ENCODE measurements around the gene CDK5RAP2.
"Not testable (repeated sequence)": the region's sequence is repeated elsewhere in the genome, so short reads cannot be mapped to it uniquely, and the experiment has no call there.

The CDK5RAP2 gene

DNA sequence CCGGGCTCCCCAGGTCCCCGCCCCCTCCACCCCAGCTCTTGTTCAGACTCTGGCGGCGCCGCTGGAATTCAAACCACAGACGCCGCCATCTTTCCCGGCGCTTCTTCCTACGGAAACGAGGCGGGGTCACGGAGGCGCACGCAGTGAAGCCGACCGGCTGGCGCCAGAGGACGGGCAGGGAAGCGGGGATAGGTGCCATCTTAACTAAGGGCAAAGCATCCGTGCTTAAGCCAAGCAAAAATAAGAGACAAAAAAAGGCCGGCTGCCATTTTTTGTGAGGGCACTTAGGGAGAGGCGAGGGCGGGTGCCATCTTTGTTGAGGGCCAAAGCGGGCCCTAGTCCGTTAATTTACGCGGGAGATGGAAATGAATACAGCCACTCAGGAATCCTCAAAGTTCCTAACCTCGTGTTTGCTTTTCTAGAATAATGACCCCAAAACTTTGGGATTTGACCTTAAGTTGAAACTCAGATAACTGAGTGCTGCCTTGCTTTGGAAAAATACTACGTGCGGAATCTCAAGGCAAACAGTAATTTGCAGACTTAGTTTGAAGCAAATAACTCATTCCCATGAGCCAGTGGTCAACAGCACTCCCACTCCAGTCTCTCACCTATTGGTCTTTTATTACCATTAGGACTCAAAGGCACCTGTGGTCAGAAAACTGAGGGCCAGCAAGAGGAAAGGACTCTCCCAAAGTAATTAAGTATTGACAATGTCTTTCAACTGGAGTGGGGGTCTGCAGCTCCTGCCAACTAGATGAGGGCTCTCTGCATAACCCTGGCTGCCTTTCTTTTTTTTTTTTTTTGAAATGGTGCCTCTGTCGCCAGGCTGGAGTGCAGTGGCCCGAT lies at the start of gene CDK5RAP2:
Gene CDK5RAP2 (minus strand): TSS at position 117 of the 846 bp plus-strand sequence. CDS start 189 bp downstream, outside the sequence.
- DNase-seq (ENCODE audit: low spot score), result peak; percentile 94

DNA sequence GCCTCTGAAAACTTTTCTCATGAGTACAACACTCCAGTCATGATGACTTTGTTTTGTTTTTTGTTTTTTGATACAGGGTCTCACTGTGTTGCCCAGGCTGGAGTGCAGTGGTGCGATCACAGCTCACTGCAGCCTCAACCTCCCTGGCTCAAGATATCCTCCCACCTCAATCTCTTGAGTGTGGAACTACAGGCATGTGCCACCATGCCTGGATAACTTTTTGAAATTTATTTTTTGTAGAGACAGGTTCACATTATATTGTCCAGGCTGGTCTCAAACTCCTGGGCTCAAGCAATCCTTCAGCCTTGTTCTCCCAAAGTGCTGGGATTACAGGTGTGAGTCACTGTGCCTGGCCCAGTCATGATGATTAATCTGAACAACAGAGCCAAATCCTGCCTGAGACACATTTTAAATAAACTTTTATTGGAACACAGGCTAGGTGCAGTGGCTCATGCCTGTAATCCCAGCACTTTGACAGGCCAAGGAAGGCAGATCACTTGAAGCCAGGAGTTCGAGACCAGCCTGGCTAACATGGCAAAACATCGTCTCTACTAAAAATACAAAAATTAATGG lies 49.0 kb upstream of the CDK5RAP2 start:
- not testable (repeated sequence) for DNase-seq (ENCODE audit: low spot score)

DNA sequence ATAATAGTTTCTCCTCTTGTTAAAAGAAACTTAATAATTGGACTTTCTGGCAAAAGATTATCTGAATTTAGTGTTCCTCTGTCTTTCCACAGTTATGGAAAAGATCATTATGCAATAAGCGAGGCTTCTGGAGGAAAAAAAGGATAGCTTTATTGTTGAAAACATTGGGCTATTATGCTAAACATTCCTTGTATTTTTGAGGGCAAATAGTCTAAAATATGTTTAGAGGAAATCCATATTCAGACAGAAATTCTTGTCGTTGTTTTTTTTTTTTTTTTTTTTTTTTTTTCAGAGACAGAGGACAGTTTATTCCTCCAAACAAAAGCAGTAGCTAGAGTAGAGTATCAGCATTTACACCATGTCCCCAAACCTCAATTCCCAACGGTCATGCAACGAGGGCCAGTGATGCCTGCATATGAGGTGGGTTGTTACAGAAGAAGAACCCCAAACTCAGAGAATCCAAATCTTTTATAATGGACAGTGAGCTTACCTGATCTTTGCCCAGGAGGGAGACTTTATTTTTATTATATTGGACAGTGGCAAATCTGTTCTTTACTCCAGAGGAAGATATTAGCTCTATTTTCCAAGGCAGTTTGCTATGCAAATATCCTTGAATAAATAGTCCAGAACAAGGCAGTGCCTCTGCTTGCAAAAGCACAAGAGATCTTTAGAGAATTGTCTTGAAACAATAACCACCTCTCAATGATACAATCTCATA lies 48.4 kb upstream of the CDK5RAP2 start:
- DNase-seq (ENCODE audit: low spot score), result no peak

DNA sequence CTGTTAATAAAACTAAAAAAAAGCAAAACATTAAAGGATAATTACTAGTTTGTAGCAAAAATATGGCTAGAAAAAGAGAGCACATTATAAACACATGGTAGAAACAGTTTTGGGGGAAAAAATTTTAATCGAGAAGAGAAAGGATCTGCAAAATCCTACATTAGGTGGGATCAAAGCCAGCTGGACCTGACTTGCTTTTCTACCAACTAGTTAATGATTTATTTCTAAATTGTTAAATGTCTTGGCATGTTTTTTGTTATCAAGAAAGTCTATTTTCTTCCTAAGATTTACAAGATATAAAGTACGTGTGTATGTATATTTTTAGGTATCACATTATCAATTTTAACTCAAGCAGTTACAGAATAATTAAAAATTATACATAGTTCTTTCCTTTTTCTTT lies 47.1 kb upstream of the CDK5RAP2 start:
- DNase-seq (ENCODE audit: low spot score), result no peak

DNA sequence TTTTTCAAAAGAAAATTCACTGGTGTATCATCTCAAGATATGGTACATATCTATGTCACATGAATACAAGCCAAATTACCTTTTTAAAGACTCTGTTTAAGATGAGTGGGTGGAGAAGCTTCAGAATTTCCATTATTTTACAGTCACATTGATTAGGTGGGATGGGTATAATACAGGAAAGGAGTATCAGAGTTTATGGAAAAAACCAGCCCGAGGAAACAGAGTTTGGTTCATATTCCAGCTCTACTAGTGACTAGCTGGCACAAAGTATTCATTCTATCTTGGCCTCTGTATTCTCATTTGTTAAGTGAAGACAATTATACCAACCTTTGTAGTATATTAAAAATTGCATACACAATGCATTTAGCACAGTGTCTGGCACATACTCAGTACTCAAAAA lies 46.5 kb upstream of the CDK5RAP2 start:
- no peak for DNase-seq (ENCODE audit: low spot score)

DNA sequence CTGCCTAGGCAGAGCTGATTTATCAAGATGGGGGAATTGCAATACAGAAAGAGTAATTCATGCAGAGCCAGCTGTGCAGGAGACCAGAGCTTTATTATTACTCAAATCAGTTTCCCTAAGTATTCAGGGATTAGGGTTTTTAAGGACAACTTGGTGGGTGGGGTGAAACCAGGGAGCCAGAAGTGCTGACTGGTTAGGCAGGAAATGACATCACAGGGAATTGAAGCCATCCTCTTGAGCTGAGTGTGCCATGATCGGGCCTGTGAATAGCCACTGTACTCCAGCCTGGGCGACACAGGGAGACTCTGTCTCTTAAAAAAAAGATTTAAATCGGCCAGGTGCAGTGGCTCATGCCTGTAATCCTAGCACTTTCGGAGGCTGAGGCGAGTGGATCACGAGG lies 45.3 kb upstream of the CDK5RAP2 start:
- DNase-seq (ENCODE audit: low spot score), result no peak

DNA sequence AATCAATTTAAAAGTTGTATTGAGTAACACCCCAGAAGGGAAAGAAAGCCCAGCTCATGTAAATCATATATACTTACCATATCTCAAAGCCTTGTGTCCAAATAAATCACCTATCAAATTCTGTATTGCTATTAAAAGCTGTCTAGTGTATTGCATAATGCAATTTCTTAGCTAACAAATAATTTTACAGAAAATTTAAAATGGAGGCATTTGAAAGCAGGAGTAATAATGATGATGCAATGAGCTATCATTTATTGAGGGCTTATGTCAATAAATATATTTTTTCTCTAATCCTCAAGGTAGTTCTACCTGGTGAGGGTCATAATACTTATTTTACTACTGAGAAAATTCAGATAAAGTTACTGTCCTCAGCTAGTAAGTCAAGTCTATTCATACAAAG lies 42.8 kb upstream of the CDK5RAP2 start:
- no peak for DNase-seq (ENCODE audit: low spot score)

DNA sequence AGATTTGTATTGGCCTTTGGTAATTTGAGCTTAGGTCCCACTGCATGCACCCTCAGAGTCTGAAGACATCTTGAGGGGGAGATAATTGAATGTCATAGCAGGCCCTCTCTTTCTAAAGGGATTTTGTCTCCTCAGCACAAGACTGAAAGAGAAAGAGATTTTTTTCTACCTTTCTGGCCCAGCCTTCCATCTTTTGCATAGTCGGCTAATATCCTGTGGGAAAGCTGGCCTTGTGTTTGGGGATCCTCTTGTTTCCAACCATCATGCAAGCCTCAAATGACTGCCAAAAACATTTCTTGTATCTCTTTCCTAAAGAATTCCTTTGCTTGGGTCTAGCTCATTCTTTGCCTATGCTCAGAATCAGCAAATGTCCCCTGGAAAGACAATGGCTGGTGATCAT lies 42.0 kb upstream of the CDK5RAP2 start:
- DNase-seq (ENCODE audit: low spot score), result no peak

DNA sequence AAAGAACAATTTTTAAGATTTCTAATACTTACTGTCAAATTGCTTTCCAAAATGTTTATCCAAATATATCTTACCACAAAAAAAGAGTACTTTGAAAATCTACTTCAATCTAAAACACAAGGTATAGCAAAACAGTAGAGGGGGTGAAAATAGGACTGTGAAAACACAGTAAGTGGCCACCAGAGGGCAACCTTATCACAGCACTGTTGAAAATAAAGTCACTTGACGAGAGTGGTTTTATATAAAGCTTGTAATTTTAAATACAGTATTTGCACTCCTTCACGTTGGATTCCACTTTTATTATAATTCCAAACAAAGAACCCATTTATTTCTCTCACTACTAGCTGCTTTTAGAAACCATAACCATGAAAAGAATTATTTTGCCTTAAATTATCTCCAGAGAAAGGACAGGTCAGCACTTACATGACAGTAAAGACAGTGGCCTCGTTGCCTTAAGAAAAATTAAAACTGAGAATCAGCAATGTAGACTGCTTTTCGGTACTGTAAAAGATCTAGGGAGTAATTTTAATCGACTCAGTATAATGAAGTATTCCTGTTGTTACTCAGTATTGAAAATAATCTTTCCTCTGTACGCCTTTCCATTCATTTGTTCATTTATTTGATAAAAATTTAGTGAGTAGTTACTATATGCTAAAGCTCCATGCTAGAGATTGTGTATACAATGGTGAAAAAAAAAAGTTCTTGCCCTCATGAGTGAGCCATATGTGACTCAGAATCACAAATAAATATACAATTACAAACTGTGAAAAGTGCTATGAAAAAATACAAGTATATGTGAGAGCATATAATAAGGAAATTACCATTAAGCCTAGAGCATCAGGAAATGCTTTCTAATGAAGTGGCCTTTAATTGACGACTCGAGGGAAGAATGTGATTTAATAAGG lies 40.0 kb upstream of the CDK5RAP2 start:
- DNase-seq (ENCODE audit: low spot score), result peak; percentile 58

DNA sequence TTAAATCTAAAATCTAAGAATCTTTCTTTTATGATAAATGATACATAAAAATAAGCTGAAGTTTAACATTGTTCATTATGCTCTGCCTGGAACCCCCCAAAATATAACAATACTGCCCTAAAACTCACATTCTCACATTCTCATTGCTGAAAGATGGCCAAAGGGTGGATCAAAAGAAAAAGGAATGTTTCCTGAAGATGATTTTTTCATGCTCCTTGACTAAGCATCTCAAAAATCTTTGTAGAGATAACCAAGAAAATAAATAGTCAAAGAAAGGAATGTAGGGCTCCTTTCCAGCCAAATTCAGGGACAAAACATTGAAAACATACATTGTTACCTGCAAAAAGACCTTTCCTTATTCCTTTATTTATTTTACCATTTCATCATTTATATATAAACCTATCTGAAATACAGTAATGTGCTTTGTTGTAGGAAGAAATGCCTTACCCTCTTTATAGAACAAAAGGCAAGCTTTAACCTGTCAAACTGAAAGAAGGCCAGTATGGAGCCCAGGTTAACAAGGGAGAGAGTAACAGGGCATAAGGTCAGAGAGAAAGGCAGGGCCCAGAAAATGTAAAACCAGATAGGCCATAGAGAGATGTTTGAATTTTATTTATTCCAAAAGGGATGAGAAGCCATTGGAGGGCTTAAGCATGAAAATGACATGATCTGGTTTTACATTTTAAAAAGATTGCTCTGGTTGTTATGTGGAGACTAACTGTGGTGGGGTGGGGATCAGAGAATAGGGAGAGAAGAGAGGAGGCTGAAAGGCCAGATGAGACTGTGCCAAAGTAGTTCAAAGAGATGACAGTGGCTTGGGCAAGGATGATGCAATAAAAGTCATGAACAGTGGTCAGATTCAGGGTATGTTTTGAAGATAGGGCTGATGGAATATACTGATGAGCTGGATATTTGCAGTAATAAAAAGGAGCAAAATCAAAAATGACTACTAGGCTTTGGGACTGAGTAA lies 37.3 kb upstream of the CDK5RAP2 start:
- no peak for DNase-seq (ENCODE audit: low spot score)

DNA sequence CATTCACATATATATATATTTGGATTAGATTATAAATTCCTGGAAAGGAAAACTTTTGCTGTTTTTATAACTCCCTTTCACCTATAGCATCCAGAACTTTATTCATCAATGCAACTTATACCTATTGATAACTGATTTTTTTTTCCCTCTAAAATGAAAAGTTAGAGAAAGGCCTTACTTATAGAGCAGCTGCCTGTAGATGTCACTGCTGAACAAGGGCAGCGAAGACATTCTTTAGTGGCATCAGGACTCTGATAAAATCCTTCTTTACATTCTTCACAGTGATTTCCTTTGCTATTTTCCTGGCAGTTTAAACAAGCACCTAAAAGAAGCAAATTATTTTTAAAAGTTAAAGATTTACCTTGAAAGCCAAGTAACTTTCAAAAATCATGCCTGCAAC lies 32.3 kb upstream of the CDK5RAP2 start:
- DNase-seq (ENCODE audit: low spot score), result peak; percentile 23

DNA sequence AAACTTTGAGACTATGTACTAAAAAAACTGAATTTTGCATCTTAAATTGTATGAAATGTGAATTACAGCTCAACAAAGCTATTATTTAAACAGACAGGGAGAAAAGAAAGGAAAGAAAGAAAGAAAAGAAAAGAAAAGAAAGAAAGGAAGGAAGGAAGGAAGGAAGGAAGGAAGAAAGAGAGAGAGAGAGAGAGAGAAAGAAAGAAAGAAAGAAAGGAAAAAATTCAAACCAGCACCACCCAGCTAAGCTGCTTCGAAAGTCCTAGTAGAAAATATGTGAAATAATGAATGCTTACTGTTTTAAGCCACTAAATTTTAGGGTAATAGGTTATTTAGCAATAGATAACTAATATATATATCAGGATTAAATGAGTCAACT lies 31.7 kb upstream of the CDK5RAP2 start:
- no peak for DNase-seq (ENCODE audit: low spot score)

DNA sequence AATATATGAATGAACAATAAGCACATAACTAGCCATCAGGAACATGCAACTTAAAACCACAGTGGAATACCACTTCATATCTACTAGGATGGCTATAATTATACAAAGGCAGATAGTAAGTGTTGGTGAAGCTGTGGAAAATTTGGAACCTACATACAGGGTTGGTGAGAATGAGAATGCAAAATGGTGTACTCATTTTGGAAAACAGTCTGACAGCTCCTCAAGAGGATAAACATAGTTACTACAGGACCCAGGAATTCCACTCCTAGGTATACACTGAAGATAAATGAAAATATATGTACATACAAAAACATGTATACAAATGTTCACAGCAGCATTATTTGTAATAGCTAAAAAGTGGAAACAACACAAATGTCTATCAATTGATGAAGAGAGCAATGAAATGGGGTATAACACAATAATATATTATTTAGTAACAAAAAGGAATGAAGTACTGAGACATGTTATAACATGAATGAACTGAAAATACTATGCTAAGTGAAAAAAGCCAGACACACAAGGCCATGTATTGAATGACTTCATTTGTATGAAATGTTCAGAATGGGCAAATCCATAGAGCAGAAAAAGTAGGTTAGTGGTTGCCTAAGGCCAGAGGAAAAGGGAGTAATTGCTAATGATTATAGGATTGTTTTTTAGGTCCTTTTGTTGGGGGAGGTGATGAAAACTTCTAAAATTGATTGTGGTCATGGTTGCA lies 31.2 kb upstream of the CDK5RAP2 start:
- DNase-seq (ENCODE audit: low spot score), result no peak

DNA sequence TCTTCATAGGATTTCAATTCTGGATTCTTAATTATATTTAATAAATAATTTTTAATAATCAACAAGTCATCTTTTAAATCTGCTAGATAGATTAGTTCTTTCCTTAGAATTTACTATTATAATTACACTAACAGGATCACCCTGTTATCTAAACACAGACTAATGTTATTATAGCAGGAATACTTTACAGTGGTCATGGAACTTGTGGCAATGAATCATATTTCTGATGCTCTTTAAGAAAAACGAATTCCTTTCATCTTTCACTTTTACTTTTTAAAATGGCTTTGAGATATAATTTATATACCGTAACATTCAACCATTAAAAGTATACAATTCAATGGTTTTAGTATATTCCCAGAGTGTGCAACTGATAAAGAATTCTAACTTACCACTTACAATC lies 29.7 kb upstream of the CDK5RAP2 start:
- DNase-seq (ENCODE audit: low spot score), result no peak

DNA sequence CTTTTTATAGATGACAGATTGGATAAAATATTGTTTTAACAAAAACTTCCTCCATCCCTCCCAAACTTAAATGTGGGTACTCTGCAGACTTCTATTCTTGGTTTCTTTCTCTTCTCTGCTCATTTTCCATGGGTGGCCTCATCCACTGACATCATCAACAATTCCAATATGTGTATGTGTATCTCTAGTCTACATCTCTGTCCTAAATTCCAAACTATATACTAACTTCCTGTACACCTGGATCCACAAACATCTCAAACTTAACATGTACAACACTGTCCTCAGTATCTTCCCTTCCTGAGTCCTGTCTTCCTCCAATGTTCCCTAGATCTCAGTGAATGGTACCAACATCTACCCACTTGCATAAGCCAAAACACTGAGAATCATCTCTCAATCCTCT lies 28.5 kb upstream of the CDK5RAP2 start:
- DNase-seq (ENCODE audit: low spot score), result no peak

DNA sequence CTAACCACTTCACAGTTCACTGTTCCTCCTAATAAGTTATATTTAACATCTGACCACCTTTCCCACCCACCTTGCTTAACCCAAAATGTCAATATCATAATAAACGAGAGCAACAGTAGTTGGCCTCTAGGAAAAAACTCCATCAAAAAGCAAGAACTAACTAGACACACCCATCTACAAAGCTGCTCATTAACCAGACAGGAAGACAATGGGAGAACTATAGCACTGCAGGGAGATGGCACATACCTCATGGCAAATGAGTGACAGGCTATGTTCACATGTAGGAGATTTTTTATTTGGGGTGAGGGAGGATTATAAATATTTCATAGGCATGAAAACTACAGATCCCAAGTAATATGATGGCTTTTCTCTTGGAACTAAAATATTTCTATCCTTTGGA lies 23.6 kb upstream of the CDK5RAP2 start:
- DNase-seq (ENCODE audit: low spot score), result no peak

DNA sequence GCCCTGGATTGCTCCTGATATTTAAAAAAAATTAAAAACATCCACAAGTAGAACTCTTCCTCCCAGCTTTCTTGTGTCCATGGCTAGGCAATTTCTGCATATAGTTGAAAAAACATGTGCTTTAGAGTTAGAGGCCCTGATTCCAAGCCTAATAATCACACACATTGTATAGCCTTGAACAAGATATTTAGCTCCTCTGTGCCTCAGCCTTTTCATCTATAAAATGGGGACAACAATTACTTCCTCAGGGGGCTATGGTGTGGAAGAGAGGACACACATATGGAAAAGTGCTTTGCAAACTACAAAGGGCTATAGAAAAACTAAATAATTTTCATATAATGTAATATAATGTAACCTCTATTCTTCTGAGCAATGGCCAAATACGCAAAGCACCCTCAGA lies 23.0 kb upstream of the CDK5RAP2 start:
- DNase-seq (ENCODE audit: low spot score), result no peak

DNA sequence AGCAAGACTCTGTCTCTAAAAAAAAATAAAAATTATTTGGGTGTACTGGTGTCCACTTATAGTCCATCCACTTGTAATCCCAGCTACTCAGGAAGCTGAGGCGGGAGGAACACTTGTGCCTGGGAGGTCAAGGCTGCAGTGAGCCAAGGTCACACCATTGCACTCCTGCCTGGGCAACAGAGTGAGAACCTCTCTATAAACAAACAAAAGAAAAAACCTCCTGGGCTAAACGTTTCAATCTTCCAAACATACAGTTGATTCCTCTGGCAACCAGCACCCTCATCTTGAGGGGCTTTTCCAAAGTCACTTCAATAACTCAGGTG lies 13.9 kb upstream of the CDK5RAP2 start:
- DNase-seq (ENCODE audit: low spot score), result no peak

DNA sequence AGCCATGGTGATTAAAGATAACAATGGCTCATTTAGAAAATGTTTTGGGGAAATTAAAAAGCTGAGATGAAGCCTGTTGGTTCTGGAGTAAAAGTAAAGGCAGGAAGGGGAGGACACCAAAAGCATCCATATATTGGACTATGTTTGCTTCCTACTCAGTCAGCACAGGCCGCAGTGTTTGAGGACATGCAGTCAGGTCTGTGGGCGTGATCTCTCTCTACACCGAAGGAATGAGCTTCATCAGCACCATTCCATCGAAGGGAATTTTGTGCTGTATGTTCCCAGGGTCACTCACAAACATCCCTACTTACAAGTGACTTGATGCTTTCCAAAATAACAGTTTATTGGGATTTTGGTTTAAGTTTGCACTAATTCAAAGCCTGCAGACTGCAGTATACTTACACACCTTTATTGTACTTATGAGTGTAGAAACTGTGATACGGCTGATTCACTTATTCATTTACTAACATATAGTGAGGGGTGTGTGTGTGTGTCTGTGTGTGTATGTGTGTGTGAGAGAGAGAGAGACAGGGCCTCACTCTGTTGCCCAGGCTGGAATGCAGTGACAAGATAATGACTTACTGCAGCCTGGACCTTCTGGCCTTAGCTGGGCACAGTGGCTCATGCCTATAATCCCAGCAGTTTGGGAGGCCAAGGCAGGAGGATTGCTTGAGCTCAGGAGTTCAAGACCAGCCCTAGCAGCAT lies 13.4 kb upstream of the CDK5RAP2 start:
- peak; percentile 35 for DNase-seq (ENCODE audit: low spot score)

DNA sequence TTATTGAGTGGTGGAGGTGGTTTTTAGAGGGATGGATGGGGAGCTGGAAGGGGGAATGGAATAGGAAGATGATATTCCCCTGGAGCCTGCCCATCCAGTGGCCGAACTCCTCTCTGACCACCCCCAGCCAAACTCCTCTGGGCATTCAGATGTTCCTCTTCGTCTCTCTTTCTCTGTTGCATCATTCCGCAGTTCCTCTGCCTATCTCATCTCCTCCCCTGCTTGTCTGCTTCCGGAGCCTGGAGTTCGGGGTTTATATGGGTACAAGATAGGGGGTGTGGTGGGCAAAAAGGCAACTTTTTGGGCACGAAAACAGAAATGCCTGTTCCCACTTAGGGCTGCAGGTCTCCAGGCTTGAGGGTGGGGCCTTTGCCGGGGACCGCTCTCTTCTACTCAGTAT lies 12.2 kb upstream of the CDK5RAP2 start:
- DNase-seq (ENCODE audit: low spot score), result no peak
